Measurements from ENCODE around the gene PAFAH2.

The PAFAH2 gene

GRCh38 chr1:26010825-26011224, 13.0 kb upstream of the PAFAH2 start:
- TF ChIP-seq GATA2 (IDR thresholded peaks at IDR 0.05; ENCODE audit: low read depth, low read length) (no peak), GATA3 (IDR thresholded peaks at IDR 0.05; ENCODE audit: low read depth, low read length) (no peak)

DNA sequence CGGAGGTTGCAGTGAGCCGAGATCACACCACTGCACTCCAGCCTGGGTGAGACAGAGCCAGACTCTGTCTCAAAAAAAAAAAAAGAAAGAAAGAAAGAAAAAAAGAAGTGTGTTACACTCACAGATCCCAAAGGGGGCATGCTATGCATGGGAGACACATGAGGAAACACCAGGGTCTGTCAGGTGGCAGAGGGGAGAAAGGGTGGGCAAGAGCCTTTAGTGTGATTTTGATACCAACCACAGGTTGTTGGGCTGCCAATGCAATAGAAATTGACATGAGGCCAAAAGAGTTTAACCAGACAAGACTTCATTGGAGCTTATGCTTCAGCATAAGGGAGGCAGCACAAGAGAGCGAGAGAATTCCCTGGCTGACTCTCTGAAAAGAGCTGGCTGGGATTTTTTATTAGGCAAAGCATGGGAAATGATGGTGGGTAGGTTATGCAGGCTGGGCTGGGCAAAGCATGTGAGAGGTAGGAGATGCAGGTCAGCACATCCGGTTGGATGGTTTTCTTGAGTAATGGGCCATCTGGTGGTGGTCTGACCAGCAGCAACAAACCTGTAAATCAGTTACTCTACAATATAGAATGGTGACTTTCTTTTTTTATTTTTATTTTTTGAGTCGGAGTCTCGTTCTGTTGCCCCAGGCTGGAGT, 12.1 kb upstream of the PAFAH2 start:
- TF ChIP-seq GATA3 (IDR thresholded peaks at IDR 0.05; ENCODE audit: low read depth, low read length), result no peak
- no peak for TF ChIP-seq GATA2 (IDR thresholded peaks at IDR 0.05; ENCODE audit: low read depth, low read length)

DNA sequence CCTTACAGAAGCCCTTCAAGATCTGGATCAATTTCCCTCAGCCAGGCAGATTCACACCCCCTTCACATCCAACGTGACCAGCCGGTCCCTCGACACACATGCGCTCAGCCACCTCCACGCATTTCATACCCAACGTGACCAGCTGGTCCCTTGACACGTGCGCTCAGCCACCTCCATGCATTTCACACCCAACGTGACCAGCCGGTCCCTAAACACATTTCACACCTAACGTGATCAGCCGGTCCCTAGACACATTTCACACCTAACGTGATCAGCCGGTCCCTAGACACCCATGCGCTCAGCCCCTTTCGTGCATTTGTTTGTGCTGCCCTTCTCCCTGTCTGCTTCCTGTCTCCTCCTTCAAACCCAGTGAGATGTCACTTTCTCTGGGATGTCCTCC, 8.8 kb upstream of the PAFAH2 start:
- TF ChIP-seq GATA3 (IDR thresholded peaks at IDR 0.05; ENCODE audit: low read depth, low read length) (no peak), GATA2 (IDR thresholded peaks at IDR 0.05; ENCODE audit: low read depth, low read length) (no peak)

DNA sequence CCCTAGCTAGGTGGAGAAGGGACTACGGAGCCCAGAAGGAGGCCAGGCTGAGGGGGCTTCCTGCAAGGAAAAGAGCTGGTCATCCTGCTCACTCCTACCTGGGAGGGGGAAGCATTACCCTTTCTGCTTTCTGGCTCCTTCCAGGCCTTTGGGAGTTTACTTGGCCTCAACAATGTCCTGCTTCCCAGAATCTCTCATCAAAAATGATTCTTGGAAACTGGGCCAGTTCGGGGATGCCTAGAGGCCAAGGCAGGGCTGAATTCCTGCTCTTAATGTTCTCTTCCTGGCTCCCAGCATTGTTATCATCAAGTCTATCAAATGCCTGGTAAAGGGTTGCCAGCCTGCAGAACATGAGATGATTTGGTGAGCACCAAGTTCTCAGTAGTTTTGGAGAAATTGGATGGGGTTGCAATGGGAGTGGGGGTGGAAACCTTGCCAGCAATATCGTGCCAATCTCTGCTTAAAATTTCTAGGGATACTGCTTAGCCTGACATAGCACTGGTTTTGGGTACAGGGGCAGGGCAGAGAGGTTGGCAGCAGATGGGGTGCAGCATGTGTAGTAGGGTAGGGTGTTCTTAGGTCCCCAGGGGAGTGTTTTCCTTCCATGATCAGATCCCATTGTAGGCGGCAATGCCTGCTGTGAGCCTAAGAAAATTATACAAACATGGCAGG, 7.7 kb upstream of the PAFAH2 start:
- no peak for TF ChIP-seq GATA2 (IDR thresholded peaks at IDR 0.05; ENCODE audit: low read depth, low read length)
- TF ChIP-seq GATA3 (IDR thresholded peaks at IDR 0.05; ENCODE audit: low read depth, low read length), result no peak

GRCh38 chr1:26003756-26004155, 5.9 kb upstream of the PAFAH2 start:
- no peak for TF ChIP-seq GATA2 (IDR thresholded peaks at IDR 0.05; ENCODE audit: low read depth, low read length)
- TF ChIP-seq GATA3 (IDR thresholded peaks at IDR 0.05; ENCODE audit: low read depth, low read length), result no peak

DNA sequence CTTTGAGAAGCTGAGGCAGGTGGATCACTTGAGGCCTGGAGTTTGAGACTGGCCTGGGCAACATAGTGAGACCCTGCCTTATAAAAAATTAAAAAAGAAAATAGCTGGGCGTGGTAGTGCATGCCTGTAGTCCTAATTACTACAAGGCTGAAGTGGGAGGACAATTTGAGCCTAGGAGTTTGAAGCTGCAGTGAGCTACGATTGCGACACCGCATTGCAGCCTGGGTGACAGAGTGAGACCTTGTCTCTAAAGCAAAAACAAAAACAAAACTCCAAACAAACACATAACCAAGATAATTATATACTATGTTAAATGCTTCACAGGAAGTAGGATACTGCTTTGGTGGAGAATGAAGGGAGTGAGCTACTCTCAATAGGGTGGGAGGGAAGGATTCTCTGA, 5.4 kb upstream of the PAFAH2 start:
- TF ChIP-seq GATA2 (IDR thresholded peaks at IDR 0.05; ENCODE audit: low read depth, low read length), result no peak
- TF ChIP-seq GATA3 (IDR thresholded peaks at IDR 0.05; ENCODE audit: low read depth, low read length), result no peak

- TF ChIP-seq GATA2 (IDR thresholded peaks at IDR 0.05; ENCODE audit: low read depth, low read length) (no peak), GATA3 (IDR thresholded peaks at IDR 0.05; ENCODE audit: low read depth, low read length) (no peak)
Measured at GRCh38 chr1:25999041-25999800, 1.4 kb upstream of the PAFAH2 start.

DNA sequence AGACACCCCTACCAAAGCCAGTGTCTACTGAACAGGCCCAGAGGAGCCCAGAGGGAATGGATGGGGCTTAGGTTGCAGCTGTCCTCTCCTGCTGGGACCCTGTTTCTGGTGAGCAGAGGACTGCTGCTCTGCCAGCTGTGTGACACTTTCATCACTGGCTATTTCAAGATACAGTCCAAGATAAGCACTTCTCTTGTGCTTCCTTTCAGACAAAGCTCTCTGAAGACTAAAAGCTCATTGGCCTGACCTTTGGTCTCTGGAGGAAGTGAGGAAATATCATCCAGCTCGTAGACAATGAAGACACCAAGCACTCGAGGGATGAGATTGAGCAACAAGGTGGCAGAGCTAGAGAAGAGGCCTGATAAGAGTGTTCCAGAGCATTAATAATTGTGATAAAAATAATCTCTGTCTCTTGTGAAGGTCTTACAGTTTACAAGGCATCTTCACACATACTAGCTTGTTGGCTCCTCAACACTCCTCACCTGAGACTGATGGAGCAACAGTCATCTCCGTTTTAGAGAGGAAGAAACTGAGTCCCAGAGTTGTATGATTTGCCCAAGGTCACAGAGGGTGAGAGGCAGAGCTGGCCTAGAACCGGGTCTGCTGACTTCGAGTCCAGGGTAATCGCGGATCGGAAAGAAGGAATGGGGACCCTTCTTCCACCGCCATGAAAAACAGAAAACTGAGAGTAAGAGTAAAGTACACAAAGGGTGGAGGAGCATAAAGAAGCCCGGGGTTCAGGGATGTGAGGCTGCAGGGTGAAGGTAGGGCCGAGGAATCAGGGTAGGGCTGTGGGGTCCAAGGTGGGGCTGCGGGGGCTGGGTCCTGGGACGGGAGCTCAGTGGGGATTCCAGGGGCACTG, 666 bp downstream of the PAFAH2 start:
- TF ChIP-seq GATA2 (IDR thresholded peaks at IDR 0.05; ENCODE audit: low read depth, low read length) (peak; percentile 63), GATA3 (IDR thresholded peaks at IDR 0.05; ENCODE audit: low read depth, low read length) (no peak; the same call in 1 of the 2 replicates)

- TF ChIP-seq GATA2 (IDR thresholded peaks at IDR 0.05; ENCODE audit: low read depth, low read length) (no peak), GATA3 (IDR thresholded peaks at IDR 0.05; ENCODE audit: low read depth, low read length) (no peak)
Measured at GRCh38 chr1:25994402-25995150, 3.3 kb downstream of the PAFAH2 start.

DNA sequence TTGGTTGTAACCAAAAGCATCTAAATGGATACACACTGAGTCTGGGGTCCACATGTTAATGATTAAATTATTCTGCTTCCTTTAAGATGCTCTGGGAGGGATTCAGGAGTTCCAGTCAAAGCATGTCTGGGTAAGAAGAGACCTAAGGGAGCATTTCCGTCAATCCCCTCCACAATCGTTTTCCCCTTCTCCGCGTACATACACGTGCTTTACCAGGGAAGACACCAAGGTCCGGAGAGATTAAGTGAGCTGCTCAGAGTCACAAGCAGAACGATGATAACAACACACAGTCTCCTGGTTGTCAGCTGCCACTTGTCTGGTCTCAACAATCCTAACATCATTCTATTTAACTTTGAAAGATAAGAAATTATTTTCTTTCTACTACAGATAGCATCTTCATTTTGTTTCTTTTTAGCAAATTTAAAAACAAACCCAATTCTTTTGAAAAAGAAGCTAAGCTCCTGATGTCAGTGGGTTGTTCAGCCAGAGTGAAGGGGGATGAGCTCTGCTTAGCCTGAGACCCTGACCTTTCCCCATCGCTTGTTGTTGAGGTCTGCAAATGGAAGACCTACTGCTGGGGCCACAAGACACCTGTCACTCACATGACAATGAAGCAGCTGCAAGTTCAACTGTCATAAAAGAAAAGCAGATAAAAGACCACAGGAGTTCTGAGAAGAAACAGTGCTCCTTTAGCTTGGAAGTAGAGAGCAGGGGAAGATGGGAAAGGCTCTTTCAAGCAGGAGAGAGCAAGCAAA, 4.5 kb downstream of the PAFAH2 start:
- TF ChIP-seq GATA3 (IDR thresholded peaks at IDR 0.05; ENCODE audit: low read depth, low read length) (no peak), GATA2 (IDR thresholded peaks at IDR 0.05; ENCODE audit: low read depth, low read length) (no peak)

DNA sequence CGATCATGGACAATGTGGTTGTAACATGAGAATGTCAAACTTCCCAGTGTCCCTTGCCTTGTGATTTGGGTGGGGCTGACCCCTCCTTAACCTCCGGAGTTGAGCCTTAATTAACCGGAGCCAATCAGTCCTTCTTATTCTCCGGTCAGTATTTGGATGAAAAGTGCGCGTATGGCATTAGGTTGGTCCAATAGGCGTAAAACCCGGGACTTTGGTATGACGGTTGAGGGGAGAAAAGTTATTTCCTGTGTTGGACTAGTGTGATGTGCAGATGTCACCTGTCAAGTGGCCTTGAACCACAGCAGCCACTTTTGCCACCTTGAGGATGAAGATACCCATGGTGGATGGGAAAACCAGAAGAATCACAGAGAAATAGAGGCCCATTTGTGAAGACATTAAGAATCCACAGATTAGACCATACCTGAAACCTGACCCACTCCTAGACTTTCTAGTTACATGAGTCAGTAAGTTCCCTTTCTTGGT, 5.1 kb downstream of the PAFAH2 start:
- TF ChIP-seq GATA2 (IDR thresholded peaks at IDR 0.05; ENCODE audit: low read depth, low read length), result no peak
- TF ChIP-seq GATA3 (IDR thresholded peaks at IDR 0.05; ENCODE audit: low read depth, low read length), result no peak

DNA sequence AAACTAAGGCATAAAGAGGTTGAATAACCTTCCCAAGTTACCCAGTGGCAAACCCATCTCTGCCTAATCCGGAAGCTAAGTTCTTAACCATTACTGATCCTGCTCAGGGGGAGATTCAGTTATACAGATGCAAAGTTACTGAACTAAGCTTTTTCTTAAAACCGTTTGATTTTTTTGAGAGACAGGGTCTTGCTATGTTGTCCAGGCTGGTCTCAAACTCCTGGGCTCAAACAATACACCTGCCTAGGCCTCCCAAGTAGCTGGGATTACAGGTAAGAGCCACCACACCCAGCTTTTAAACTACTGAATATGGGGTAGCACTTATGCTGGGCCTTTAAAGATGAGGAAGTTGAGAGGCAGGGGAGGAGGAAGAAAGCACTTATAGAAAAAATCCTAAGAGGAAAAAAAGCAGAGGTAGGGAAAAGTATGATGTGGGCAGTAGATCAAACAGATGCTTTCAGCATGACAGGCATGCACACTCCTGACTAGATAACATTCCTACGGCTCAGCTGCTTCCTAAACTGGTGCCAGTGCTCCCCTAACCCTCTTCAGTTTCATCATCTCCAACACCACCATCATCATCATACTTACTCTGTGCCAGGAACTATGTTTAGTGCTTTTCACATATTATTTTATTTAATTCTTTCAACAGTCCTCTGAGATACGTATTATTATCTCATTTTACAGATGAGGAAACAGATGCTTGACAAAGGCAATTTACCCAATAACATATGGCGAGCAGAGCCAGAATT, 5.8 kb downstream of the PAFAH2 start:
- TF ChIP-seq GATA2 (IDR thresholded peaks at IDR 0.05; ENCODE audit: low read depth, low read length), result no peak
- TF ChIP-seq GATA3 (IDR thresholded peaks at IDR 0.05; ENCODE audit: low read depth, low read length), result no peak

Measured in SH-SY5Y (cell line).